Cardiac septum (tissue), 1 donor: Measurements from ENCODE around the gene CA5A. TPM values are rescaled to one million over a fixed set of nuclear protein-coding genes. Genes with fewer than 3 reads are reported as not detected.
"Not testable (repeated sequence)": the region's sequence is repeated elsewhere in the genome, so short reads cannot be mapped to it uniquely, and the experiment has no call there.

Source experiments
- DNase-seq: peaks from one replicate; pipeline ENCODE4 v3.0.0-alpha.2; 2020; ENCODE audit warnings: low spot score
- intact Hi-C: fragments of 100-400 bp; cut with DNase I; formaldehyde crosslinking; loops from one replicate; pipeline ENCODE4 v1.14.0; 2022
- total RNA-seq: library from RNA; stranded (reverse); fragmentation: NEBNext Ultra II Directional; extraction: Animal tissue kit (Norgen Biotek cat#: 25700); gene quantifications from one replicate; pipeline ENCODE4 v1.2.1, GENCODE V29; 2021
- donor health status: DM: no; HTN: no; CAD: no.

The CA5A gene
- total RNA-seq, 1 donor from 2014 or later: not detected

- no peak for DNase-seq
- intact Hi-C loops: no loop called here
Measured at GRCh38 chr16:87878704-87879103, 57.6 kb downstream of the CA5A start.

- intact Hi-C loops: no loop called here
- DNase-seq: no peak
Measured at GRCh38 chr16:87877942-87878507, 58.3 kb downstream of the CA5A start.

- intact Hi-C loops: no loop called here
- DNase-seq: no peak
Measured at GRCh38 chr16:87874639-87875427, 61.5 kb downstream of the CA5A start.

GRCh38 chr16:87870418-87871291 lies 65.7 kb downstream of the CA5A start:
- intact Hi-C loops: loop anchor here (1.0 kb wide), 2 partner anchors 21 to 92 kb away; no protein-coding TSS in a partner anchor
- not testable (repeated sequence) for DNase-seq

GRCh38 chr16:87869879-87870417 lies 66.4 kb downstream of the CA5A start:
- intact Hi-C loops, DNase-seq: not testable (repeated sequence)

- intact Hi-C loops: not testable (repeated sequence)
- DNase-seq: peak; percentile 93
Measured at GRCh38 chr16:87869061-87869878, 67.1 kb downstream of the CA5A start, which contains the start of gene SLC7A5. SLC7A5 (minus strand) TSS chr16:87869507; CDS start chr16:87869422, 85 bp downstream.

GRCh38 chr16:87868254-87869029 lies 67.9 kb downstream of the CA5A start:
- intact Hi-C loops, DNase-seq: not testable (repeated sequence)

GRCh38 chr16:87865902-87866555 lies 70.3 kb downstream of the CA5A start:
- intact Hi-C loops, DNase-seq: not testable (repeated sequence)

- DNase-seq: no peak
- intact Hi-C loops: no loop called here
Measured at GRCh38 chr16:87864331-87864989, 71.9 kb downstream of the CA5A start.

GRCh38 chr16:87863327-87863635 lies 73.0 kb downstream of the CA5A start:
- DNase-seq, intact Hi-C loops: not testable (repeated sequence)

- intact Hi-C loops, DNase-seq: not testable (repeated sequence)
Measured at GRCh38 chr16:87862597-87863326, 73.6 kb downstream of the CA5A start.

GRCh38 chr16:87861300-87862099 lies 74.8 kb downstream of the CA5A start:
- intact Hi-C loops, DNase-seq: not testable (repeated sequence)

GRCh38 chr16:87860553-87861299 lies 75.6 kb downstream of the CA5A start:
- intact Hi-C loops: no loop called here
- DNase-seq: no peak

- intact Hi-C loops, DNase-seq: not testable (repeated sequence)
Measured at GRCh38 chr16:87858151-87858993, 78.0 kb downstream of the CA5A start.
